ENCODE measurements around the gene OAS2.
"Not testable (repeated sequence)": the region's sequence is repeated elsewhere in the genome, so short reads cannot be mapped to it uniquely, and the experiment has no call there.

OAS2 gene

GRCh38 chr12:112987561-112987960 is 9.2 kb downstream of the OAS2 start:
- Mint-ChIP-seq H3K36me3 (ENCODE audit: low read depth) (peaks cover 89% of the 10 kb centered on the region), H3K27me3 (no peaks in the 10 kb centered on the region), H3K4me1 (ENCODE audit: low read depth) (peaks cover 63% of the 10 kb centered on the region)

DNA sequence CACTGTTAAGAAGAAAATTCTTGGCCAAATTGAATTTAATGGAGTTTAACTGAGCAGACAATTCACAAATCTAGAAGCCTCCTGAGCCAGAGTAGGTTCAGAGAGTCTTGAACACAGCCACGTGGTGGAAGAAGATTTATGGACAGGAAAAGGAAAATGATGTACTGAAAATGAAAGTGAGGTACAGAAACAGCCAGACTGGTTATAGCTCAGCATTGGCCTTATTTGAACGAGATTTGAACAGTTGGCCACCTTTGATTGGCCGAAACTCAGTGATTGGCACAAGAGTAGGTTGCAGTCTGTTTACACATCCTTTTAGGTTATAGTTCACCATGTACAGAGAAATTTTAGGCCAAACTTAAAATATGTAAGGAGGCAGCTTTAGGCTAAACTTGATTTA is 9.9 kb downstream of the OAS2 start:
- Mint-ChIP-seq H3K4me1 (ENCODE audit: low read depth) (peaks cover 63% of the 10 kb centered on the region), H3K27me3 (no peaks in the 10 kb centered on the region), H3K36me3 (ENCODE audit: low read depth) (peaks cover 89% of the 10 kb centered on the region), H3K9me3 (peaks cover 23% of the 10 kb centered on the region), H3K27ac (peak overlapping the region; percentile 82), H3K4me3 (peak overlapping the region; percentile 14)

More at GRCh38 chr12:112987561-112987960, 9.2 kb downstream of the OAS2 start:
- Mint-ChIP-seq H3K4me3 (no peak overlapping the region), H3K27ac (peak overlapping the region; percentile 82), H3K9me3 (peaks cover 26% of the 10 kb centered on the region)

GRCh38 chr12:112988823-112989385 is 10.6 kb downstream of the OAS2 start:
- Mint-ChIP-seq H3K4me1 (ENCODE audit: low read depth) (peaks cover 56% of the 10 kb centered on the region), H3K9me3 (peaks cover 23% of the 10 kb centered on the region), H3K27ac (peak overlapping the region; percentile 82), H3K36me3 (ENCODE audit: low read depth) (peaks cover 86% of the 10 kb centered on the region), H3K4me3 (peak overlapping the region; percentile 38)
- H3K27me3 Mint-ChIP-seq = not testable (repeated sequence)

- H3K4me1 Mint-ChIP-seq (ENCODE audit: low read depth) = peaks cover 47% of the 10 kb centered on the region
- H3K36me3 Mint-ChIP-seq (ENCODE audit: low read depth) = peaks cover 82% of the 10 kb centered on the region
- no peak overlapping the region for H3K4me3 Mint-ChIP-seq
- H3K27ac Mint-ChIP-seq = no peak overlapping the region
- H3K27me3 Mint-ChIP-seq = no peaks in the 10 kb centered on the region
- peaks cover 14% of the 10 kb centered on the region for H3K9me3 Mint-ChIP-seq
Measured at GRCh38 chr12:112989806-112990205, 11.5 kb downstream of the OAS2 start.

DNA sequence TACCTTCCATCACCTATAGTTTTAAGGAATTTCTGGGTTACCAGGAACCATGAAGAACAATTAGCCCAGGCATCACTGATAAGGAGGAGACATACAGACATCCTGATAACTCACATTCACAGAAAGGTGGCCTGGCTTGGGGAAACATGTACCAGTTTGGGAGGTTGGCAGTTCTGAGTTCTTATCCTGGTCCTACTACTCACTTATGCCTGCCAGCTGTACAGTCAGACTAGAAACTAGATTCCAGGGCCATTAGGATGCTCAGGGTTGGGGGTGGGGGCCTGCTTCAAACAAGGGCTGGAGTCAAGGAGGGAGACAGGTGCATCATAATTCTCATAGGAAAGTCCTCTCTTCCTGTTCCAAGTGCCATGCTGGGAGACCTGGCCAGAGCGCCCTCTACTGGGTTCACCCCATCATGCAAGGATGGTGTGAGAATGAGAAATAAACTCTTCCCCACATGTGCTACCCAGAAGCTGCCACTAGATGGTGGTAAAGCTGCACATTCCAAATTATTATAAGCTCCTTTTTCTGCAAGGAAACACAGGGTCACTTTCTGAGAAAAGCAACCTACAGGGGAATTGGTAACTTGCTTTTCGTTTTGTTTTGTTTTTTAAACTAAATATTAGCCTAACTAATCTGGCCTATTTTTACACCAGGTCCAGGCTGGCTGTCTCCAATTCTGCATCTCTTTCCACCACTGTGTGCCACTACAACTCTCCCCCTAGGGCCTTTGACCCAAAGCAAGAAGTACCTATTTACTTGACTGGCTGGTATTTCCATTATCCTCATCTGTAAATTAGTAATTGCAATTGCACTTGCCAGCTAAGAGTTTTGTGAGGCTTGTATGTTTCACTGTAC is 14.5 kb downstream of the OAS2 start:
- peaks cover 27% of the 10 kb centered on the region for H3K4me1 Mint-ChIP-seq (ENCODE audit: low read depth)
- peaks cover 8% of the 10 kb centered on the region for H3K9me3 Mint-ChIP-seq
- no peaks in the 10 kb centered on the region for H3K27me3 Mint-ChIP-seq
- H3K4me3 Mint-ChIP-seq = no peak overlapping the region
- H3K36me3 Mint-ChIP-seq (ENCODE audit: low read depth) = peaks cover 90% of the 10 kb centered on the region
- H3K27ac Mint-ChIP-seq = no peak overlapping the region

- H3K4me3 Mint-ChIP-seq = no peak overlapping the region
- no peak overlapping the region for H3K27ac Mint-ChIP-seq
- H3K4me1 Mint-ChIP-seq (ENCODE audit: low read depth) = peaks cover 6% of the 10 kb centered on the region
- H3K9me3 Mint-ChIP-seq = peaks cover 8% of the 10 kb centered on the region
- no peaks in the 10 kb centered on the region for H3K27me3 Mint-ChIP-seq
- peaks cover 90% of the 10 kb centered on the region for H3K36me3 Mint-ChIP-seq (ENCODE audit: low read depth)
Measured at GRCh38 chr12:112995008-112995407, 16.7 kb downstream of the OAS2 start.

DNA sequence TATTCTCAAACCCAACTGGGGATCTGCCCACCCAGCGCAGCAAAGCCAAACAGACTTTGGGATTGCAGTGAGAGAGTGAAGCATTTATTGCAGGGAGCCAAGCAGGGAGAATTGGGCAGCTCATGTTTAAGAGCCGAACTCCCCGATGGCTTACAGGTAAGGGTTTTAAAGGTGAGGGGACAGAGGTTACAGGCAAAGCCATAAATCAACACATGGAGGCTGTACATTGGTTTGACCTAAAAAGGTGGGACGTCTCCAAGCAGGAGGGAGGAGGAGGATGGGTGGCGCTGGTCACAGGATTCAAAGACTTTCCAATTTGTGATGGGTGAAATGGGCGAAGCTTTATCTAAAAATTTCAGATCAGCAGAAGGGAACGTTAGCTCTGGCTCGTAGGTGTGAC is 18.2 kb downstream of the OAS2 start:
- Mint-ChIP-seq H3K27ac (no peak overlapping the region), H3K36me3 (ENCODE audit: low read depth) (peaks cover 89% of the 10 kb centered on the region), H3K9me3 (peaks cover 4% of the 10 kb centered on the region)

GRCh38 chr12:112997506-112997905 is 19.2 kb downstream of the OAS2 start:
- Mint-ChIP-seq H3K4me1 (ENCODE audit: low read depth) (peaks cover 6% of the 10 kb centered on the region), H3K27ac (no peak overlapping the region), H3K4me3 (no peak overlapping the region), H3K36me3 (ENCODE audit: low read depth) (peaks cover 86% of the 10 kb centered on the region), H3K27me3 (no peaks in the 10 kb centered on the region), H3K9me3 (no peaks in the 10 kb centered on the region)

More for the DNA sequence above, 18.2 kb downstream of the OAS2 start:
- no peaks in the 10 kb centered on the region for H3K27me3 Mint-ChIP-seq
- H3K4me1 Mint-ChIP-seq (ENCODE audit: low read depth) = peaks cover 6% of the 10 kb centered on the region
- no peak overlapping the region for H3K4me3 Mint-ChIP-seq

- Mint-ChIP-seq H3K4me1 (ENCODE audit: low read depth) (no peaks in the 10 kb centered on the region), H3K27ac (no peak overlapping the region), H3K9me3 (no peaks in the 10 kb centered on the region), H3K4me3 (no peak overlapping the region), H3K36me3 (ENCODE audit: low read depth) (peaks cover 89% of the 10 kb centered on the region), H3K27me3 (no peaks in the 10 kb centered on the region)
Measured at GRCh38 chr12:112998987-112999767, 20.9 kb downstream of the OAS2 start.

DNA sequence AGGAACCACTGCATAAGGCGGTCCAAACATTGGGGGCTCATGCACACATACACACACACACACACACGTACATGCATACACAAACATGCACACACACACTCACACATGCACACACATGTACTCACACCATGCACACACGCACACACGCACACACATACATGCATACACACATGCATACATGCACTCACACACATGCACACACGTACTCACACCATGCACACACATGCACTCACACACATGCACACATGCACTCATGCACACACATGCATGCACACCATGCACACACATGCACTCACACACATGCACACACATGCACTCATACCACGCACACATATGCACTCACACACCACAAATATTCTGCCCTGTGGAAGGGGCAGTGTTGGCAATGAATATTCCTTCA is 22.1 kb downstream of the OAS2 start:
- no peak overlapping the region for H3K27ac Mint-ChIP-seq
- H3K4me3 Mint-ChIP-seq = no peak overlapping the region
- no peaks in the 10 kb centered on the region for H3K27me3 Mint-ChIP-seq
- H3K36me3 Mint-ChIP-seq (ENCODE audit: low read depth) = peaks cover 94% of the 10 kb centered on the region
- H3K9me3 Mint-ChIP-seq = no peaks in the 10 kb centered on the region
- H3K4me1 Mint-ChIP-seq (ENCODE audit: low read depth) = no peaks in the 10 kb centered on the region

GRCh38 chr12:113002155-113002554 is 23.8 kb downstream of the OAS2 start:
- H3K4me3 Mint-ChIP-seq = no peak overlapping the region
- H3K4me1 Mint-ChIP-seq (ENCODE audit: low read depth) = no peaks in the 10 kb centered on the region
- H3K9me3 Mint-ChIP-seq = no peaks in the 10 kb centered on the region
- no peaks in the 10 kb centered on the region for H3K27me3 Mint-ChIP-seq
- peaks cover 90% of the 10 kb centered on the region for H3K36me3 Mint-ChIP-seq (ENCODE audit: low read depth)
- no peak overlapping the region for H3K27ac Mint-ChIP-seq

GRCh38 chr12:113002676-113003075 is 24.4 kb downstream of the OAS2 start:
- Mint-ChIP-seq H3K4me3 (no peak overlapping the region), H3K27me3 (no peaks in the 10 kb centered on the region), H3K36me3 (ENCODE audit: low read depth) (peaks cover 88% of the 10 kb centered on the region), H3K4me1 (ENCODE audit: low read depth) (no peaks in the 10 kb centered on the region), H3K9me3 (no peaks in the 10 kb centered on the region), H3K27ac (no peak overlapping the region)

DNA sequence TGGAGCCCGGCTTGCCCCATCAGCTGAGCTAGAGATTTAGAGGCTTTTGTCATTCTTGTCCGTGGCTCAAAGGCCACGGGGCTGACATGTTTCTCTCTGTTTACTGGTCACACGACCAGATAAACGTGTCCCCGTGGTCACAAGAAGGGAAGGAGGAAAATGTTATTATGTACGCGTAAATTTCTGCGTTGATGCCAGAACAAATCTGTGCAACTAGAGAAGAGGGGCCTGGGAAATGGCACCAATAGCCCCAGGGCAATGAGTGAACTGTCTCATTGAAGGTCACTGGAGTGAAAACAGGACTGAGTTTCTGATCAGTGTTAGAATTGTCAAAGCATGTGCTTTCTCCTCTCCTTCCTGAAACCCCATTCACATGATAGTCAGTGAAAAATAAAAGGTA is 25.3 kb downstream of the OAS2 start:
- H3K27me3 Mint-ChIP-seq = no peaks in the 10 kb centered on the region
- no peak overlapping the region for H3K27ac Mint-ChIP-seq
- H3K9me3 Mint-ChIP-seq = no peaks in the 10 kb centered on the region
- H3K4me3 Mint-ChIP-seq = no peak overlapping the region
- no peaks in the 10 kb centered on the region for H3K4me1 Mint-ChIP-seq (ENCODE audit: low read depth)
- peaks cover 86% of the 10 kb centered on the region for H3K36me3 Mint-ChIP-seq (ENCODE audit: low read depth)

- Mint-ChIP-seq H3K27me3 (no peaks in the 10 kb centered on the region), H3K9me3 (peaks cover 3% of the 10 kb centered on the region), H3K27ac (no peak overlapping the region), H3K36me3 (ENCODE audit: low read depth) (peaks cover 85% of the 10 kb centered on the region), H3K4me3 (no peak overlapping the region), H3K4me1 (ENCODE audit: low read depth) (no peaks in the 10 kb centered on the region)
Measured at GRCh38 chr12:113005762-113006161, 27.4 kb downstream of the OAS2 start.

GRCh38 chr12:113006206-113006605 is 27.9 kb downstream of the OAS2 start:
- Mint-ChIP-seq H3K36me3 (ENCODE audit: low read depth) (peaks cover 87% of the 10 kb centered on the region), H3K4me3 (no peak overlapping the region), H3K4me1 (ENCODE audit: low read depth) (no peaks in the 10 kb centered on the region), H3K27me3 (no peaks in the 10 kb centered on the region), H3K9me3 (peaks cover 6% of the 10 kb centered on the region), H3K27ac (no peak overlapping the region)
